ENCODE data around the gene PDE9A. TPM values are rescaled to one million over a fixed set of nuclear protein-coding genes. Genes with fewer than 3 reads are reported as not detected.

Gene PDE9A
- total RNA-seq, 1 donor from 2014 or later: 13.1 TPM

GRCh38 chr21:42732033-42732410, 78.6 kb downstream of the PDE9A start:
- DNase-seq: no peak
- Mint-ChIP-seq H3K4me1 (peaks cover 44% of the 10 kb centered on the region), H3K36me3 (ENCODE audit: low read depth) (peaks cover 35% of the 10 kb centered on the region), H3K27me3 (peaks cover 3% of the 10 kb centered on the region), H3K9me3 (peaks cover 10% of the 10 kb centered on the region), H3K4me3 (no peak overlapping the region), H3K27ac (no peak overlapping the region)
- intact Hi-C loops (cut with micrococcal nuclease): loop anchor here (10.0 kb wide), 1 partner anchor 117 kb away; no protein-coding TSS in a partner anchor

DNA sequence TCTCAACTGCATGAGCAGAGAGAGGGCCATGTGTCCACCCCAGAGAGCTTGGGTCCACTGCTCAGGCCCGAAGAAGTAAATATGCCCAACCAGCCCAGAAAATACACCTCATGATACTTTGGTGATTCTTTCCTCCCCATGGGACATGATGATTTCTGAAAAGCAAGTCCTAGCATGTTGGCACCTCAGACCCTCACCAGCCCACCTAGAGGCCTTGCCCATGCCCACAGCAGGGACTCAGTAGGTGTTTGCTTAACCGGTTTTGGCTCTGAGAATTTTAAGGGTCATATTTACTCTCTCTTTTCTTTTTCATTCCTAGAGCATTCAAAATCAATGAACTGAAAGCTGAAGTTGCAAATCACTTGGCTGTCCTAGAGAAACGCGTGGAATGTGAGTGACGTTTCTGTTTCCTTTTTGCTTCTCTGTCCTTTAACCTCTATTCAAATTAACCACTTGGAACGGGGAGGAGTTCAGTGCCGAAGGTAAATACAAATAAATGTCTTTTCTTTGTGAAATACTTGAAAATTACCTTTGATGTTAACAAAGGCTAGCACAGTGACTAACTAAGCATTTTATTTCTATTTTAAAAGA, 79.7 kb downstream of the PDE9A start:
- peaks cover 32% of the 10 kb centered on the region for H3K36me3 Mint-ChIP-seq (ENCODE audit: low read depth)
- no peaks in the 10 kb centered on the region for H3K27me3 Mint-ChIP-seq
- H3K9me3 Mint-ChIP-seq: peaks cover 10% of the 10 kb centered on the region
- no peak overlapping the region for H3K27ac Mint-ChIP-seq
- no peak overlapping the region for H3K4me3 Mint-ChIP-seq
- DNase-seq: no peak
- H3K4me1 Mint-ChIP-seq: peaks cover 53% of the 10 kb centered on the region
- intact Hi-C loops (cut with micrococcal nuclease): loop anchor here (10.0 kb wide), 1 partner anchor 118 kb away; no protein-coding TSS in a partner anchor

DNA sequence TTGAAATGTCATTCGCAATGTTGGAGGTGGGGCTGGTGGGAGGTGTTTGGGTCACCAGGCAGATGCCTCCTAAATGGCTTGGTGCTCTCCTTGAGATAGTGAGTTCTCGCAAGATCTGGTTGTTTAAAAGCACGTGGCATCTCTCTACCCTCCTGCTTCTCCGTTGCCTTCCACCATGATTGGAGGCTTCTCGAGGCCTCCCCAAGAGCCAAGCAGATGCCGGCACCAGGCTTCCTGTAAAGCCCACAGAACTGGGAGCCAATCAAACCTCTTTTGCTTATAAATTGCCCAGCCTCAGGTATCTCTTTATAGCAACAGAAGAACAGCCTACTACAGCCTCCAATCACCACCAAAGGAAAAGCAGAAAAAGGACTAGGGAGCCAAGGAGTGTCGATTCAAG, 80.5 kb downstream of the PDE9A start:
- peaks cover 59% of the 10 kb centered on the region for H3K4me1 Mint-ChIP-seq
- peaks cover 9% of the 10 kb centered on the region for H3K9me3 Mint-ChIP-seq
- intact Hi-C loops (cut with micrococcal nuclease): loop anchor here (10.0 kb wide), 1 partner anchor 119 kb away; no protein-coding TSS in a partner anchor
- H3K27ac Mint-ChIP-seq: no peak overlapping the region
- H3K27me3 Mint-ChIP-seq: no peaks in the 10 kb centered on the region
- H3K36me3 Mint-ChIP-seq (ENCODE audit: low read depth): peaks cover 30% of the 10 kb centered on the region
- peak overlapping the region; percentile 5 for H3K4me3 Mint-ChIP-seq
- DNase-seq: no peak

DNA sequence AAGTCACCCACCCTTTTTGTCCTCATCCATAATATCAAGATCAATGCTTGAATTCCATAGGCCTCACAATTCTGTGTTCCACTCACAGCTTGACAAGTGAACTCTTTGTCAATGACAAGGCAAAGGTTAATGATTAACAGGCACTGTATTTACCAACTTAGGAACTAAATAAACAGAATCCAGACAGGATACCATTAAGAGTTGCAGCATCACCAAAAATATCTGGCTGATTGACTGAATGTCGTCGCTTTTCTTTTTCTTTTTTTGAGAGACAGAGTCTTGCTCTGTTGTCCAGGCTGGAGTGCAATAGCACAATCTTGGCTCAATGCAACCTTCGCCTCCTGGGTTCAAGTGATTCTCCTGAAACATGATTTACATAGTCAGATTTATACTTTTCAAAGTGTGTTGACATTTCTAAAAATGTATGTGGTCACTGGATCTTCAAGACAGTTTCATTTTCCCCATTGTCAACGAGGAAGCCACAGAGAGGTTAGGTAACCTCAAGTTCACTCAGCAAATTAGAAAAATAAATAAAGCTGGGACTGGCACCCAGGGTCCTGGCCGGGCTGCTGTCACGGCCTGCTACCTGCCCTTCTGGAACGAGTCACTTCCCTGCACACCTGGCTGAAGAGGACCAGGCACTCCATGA, 81.0 kb downstream of the PDE9A start:
- Mint-ChIP-seq H3K9me3 (peaks cover 4% of the 10 kb centered on the region), H3K27me3 (no peaks in the 10 kb centered on the region), H3K4me1 (peaks cover 58% of the 10 kb centered on the region), H3K27ac (peak overlapping the region; percentile 67), H3K36me3 (ENCODE audit: low read depth) (peaks cover 24% of the 10 kb centered on the region), H3K4me3 (peak overlapping the region; percentile 58)
- intact Hi-C loops (cut with micrococcal nuclease): loop anchor here (10.0 kb wide), 1 partner anchor 120 kb away; no protein-coding TSS in a partner anchor
- DNase-seq: peak; percentile 76

DNA sequence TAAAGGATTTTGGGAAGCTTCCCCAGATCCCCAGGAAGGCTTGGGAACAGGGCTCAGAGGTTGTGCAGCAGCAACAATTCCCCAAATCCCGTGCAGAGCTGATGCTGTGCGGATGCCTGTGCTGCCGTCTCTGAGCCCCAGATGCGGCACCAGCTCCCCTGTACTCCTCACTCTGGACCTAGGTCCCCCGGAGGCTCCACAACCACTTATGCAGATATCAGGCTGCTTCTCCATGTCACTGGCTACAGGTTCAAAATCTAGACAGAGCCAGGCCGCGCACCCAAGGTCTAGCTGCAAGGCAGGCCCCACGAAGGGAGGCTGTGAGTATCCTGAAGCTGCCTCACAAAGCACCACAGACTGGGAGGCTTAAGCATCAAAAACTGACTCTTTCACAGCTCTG, 81.6 kb downstream of the PDE9A start:
- Mint-ChIP-seq H3K27ac (no peak overlapping the region), H3K9me3 (no peaks in the 10 kb centered on the region), H3K4me1 (peaks cover 54% of the 10 kb centered on the region), H3K36me3 (ENCODE audit: low read depth) (peaks cover 20% of the 10 kb centered on the region), H3K27me3 (no peaks in the 10 kb centered on the region), H3K4me3 (peak overlapping the region; percentile 58)
- DNase-seq: no peak
- intact Hi-C loops (cut with micrococcal nuclease): loop anchor here (5.0 to 10.0 kb wide), 2 partner anchors 47 to 120 kb away; no protein-coding TSS in a partner anchor

GRCh38 chr21:42735944-42736343, 82.5 kb downstream of the PDE9A start:
- intact Hi-C loops (cut with micrococcal nuclease): loop anchor here (5.0 to 10.0 kb wide), 2 partner anchors 46 to 121 kb away; no protein-coding TSS in a partner anchor
- Mint-ChIP-seq H3K4me1 (peaks cover 54% of the 10 kb centered on the region), H3K36me3 (ENCODE audit: low read depth) (peaks cover 20% of the 10 kb centered on the region), H3K9me3 (no peaks in the 10 kb centered on the region), H3K4me3 (peak overlapping the region; percentile 34), H3K27me3 (no peaks in the 10 kb centered on the region), H3K27ac (peak overlapping the region; percentile 70)
- DNase-seq: no peak

DNA sequence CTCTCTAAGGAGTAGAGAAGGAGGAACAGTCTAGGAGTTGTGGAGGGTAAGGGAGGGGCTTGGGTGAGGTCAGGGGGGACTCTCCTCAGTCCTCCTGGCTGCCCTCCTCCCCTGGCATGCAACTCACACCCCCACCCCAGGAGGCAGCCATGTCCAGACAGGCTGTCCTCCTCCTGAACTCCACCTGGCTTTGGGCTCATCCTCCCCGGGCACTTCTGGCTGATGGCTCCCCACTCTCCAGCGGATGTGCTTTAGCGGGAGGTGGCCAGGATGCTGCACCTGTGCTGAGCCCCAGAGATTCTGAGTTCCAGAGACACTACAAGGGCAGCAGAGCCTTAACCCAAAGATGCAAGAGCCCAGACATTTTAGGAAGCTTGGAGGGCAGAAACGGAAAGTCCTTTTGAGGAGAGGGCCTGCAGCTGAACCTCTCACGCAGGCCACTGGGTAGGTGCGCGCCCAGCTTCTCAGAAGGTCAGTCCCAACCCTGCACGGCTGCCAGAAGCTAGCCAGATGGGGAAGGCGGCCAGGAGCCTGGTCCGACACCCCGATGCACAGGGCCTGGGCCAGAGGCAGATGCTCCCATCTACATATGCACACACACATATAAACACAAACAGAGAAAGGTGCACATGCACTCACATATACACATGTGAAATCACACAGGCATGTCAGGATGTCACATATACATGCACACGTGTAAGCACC, 83.4 kb downstream of the PDE9A start:
- intact Hi-C loops (cut with micrococcal nuclease): loop anchor here (5.0 to 10.0 kb wide), 2 partner anchors 46 to 122 kb away; no protein-coding TSS in a partner anchor
- H3K27ac Mint-ChIP-seq: peak overlapping the region; percentile 98
- peaks cover 20% of the 10 kb centered on the region for H3K36me3 Mint-ChIP-seq (ENCODE audit: low read depth)
- H3K27me3 Mint-ChIP-seq: no peaks in the 10 kb centered on the region
- H3K9me3 Mint-ChIP-seq: no peaks in the 10 kb centered on the region
- no peak overlapping the region for H3K4me3 Mint-ChIP-seq
- no peak for DNase-seq
- H3K4me1 Mint-ChIP-seq: peaks cover 54% of the 10 kb centered on the region

- no peaks in the 10 kb centered on the region for H3K9me3 Mint-ChIP-seq
- intact Hi-C loops (cut with micrococcal nuclease): loop anchor here (5.0 to 10.0 kb wide), 2 partner anchors 44 to 123 kb away; no protein-coding TSS in a partner anchor
These were observed 84.7 kb downstream of the PDE9A start for GRCh38 chr21:42737951-42738590.

GRCh38 chr21:42739061-42739931, 85.9 kb downstream of the PDE9A start:
- H3K4me3 Mint-ChIP-seq: no peak overlapping the region
- no peaks in the 10 kb centered on the region for H3K9me3 Mint-ChIP-seq
- no peaks in the 10 kb centered on the region for H3K27me3 Mint-ChIP-seq
- H3K4me1 Mint-ChIP-seq: peaks cover 40% of the 10 kb centered on the region
- intact Hi-C loops (cut with micrococcal nuclease): loop anchor here (5.0 to 10.0 kb wide), 2 partner anchors 43 to 124 kb away; no protein-coding TSS in a partner anchor
- no peak for DNase-seq
- peak overlapping the region; percentile 9 for H3K27ac Mint-ChIP-seq
- peaks cover 5% of the 10 kb centered on the region for H3K36me3 Mint-ChIP-seq (ENCODE audit: low read depth)

More at GRCh38 chr21:42737951-42738590, 84.7 kb downstream of the PDE9A start:
- Mint-ChIP-seq H3K4me3 (peak overlapping the region; percentile 76), H3K27me3 (no peaks in the 10 kb centered on the region), H3K36me3 (ENCODE audit: low read depth) (peaks cover 15% of the 10 kb centered on the region), H3K4me1 (peaks cover 52% of the 10 kb centered on the region), H3K27ac (peak overlapping the region; percentile 98)
- DNase-seq: peak; percentile 80

- DNase-seq: no peak
- Mint-ChIP-seq H3K4me1 (peaks cover 29% of the 10 kb centered on the region), H3K4me3 (no peak overlapping the region), H3K27me3 (no peaks in the 10 kb centered on the region), H3K36me3 (ENCODE audit: low read depth) (peaks cover 3% of the 10 kb centered on the region), H3K9me3 (no peaks in the 10 kb centered on the region), H3K27ac (no peak overlapping the region)
- intact Hi-C loops (cut with micrococcal nuclease): no loop called here
These were observed 87.0 kb downstream of the PDE9A start for GRCh38 chr21:42740405-42740909.

DNA sequence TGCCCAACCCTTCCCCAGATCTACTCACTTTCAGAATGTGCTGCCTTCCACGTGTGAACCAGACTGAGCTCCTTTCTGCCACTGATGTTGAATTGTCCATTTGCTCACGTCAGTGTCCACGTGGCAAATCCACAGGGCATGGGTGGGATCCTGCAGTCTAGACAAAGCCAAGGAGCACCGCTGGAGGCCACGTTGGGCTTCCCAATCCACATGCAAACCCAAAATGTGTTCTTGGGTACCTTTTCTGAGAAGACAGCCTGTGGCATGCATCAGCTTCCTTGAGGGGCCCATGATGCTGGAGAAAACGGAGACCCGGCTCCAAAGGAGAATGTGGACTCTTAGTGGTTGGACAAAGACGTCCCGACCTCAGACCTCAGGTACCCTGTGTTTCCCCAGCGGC, 87.6 kb downstream of the PDE9A start:
- no peak overlapping the region for H3K4me3 Mint-ChIP-seq
- no peak overlapping the region for H3K27ac Mint-ChIP-seq
- H3K27me3 Mint-ChIP-seq: no peaks in the 10 kb centered on the region
- no peak for DNase-seq
- intact Hi-C loops (cut with micrococcal nuclease): no loop called here
- H3K36me3 Mint-ChIP-seq (ENCODE audit: low read depth): peaks cover under 1% of the 10 kb centered on the region
- H3K9me3 Mint-ChIP-seq: no peaks in the 10 kb centered on the region
- peaks cover 26% of the 10 kb centered on the region for H3K4me1 Mint-ChIP-seq

GRCh38 chr21:42744520-42745445, 91.4 kb downstream of the PDE9A start:
- H3K27me3 Mint-ChIP-seq: no peaks in the 10 kb centered on the region
- no peak overlapping the region for H3K4me3 Mint-ChIP-seq
- no peaks in the 10 kb centered on the region for H3K36me3 Mint-ChIP-seq (ENCODE audit: low read depth)
- no peaks in the 10 kb centered on the region for H3K9me3 Mint-ChIP-seq
- H3K4me1 Mint-ChIP-seq: peaks cover 13% of the 10 kb centered on the region
- intact Hi-C loops (cut with micrococcal nuclease): loop anchor here (5.0 kb wide), 1 partner anchor 62 kb away; no protein-coding TSS in a partner anchor
- no peak overlapping the region for H3K27ac Mint-ChIP-seq
- no peak for DNase-seq
